ENCODE measurements around the gene MEGF6. TPM values are rescaled to one million over a fixed set of nuclear protein-coding genes. Genes with fewer than 3 reads are reported as not detected.

Gene MEGF6
- total and polyA plus RNA-seq, 9 of the 15 experiments (the other 6 are each of a cell fraction or from before 2014, with no cell fraction given): 0.03 to 1.7 (median 0.24) TPM; not detected in 3

DNA sequence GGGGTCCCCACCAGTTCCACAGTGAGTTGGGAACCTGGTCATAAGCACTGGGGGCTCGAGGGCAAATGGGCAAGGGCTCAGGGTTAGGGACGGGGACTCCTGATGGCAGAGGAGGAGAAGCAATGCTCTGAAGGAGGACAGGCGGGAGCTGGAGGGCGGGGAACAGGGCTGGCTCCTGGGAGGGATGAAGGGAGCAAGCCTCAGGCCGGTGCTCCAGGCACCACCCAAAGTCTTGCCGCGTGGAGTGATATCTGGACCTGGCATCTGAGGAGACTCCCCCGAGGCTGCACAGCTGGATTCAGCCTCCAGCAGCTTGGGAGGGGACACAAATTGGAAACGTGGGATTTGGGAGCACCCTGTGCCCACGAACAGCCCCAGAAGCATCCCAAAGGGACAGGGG, 11.0 kb downstream of the MEGF6 start:
- Histone ChIP-seq H3K9me1 (ENCODE audit: control insufficient read depth, insufficient read depth, low read length) (no peaks in the 10 kb centered on the region), H3K4me2 (ENCODE audit: insufficient read depth, low read length) (no peak overlapping the region), H4K20me1 (replicated peaks; ENCODE audit: control insufficient read depth, insufficient read depth, low read length) (peaks cover 21% of the 10 kb centered on the region), H3K4me3 (no peak overlapping the region), H3K36me3 (ENCODE audit: control insufficient read depth, insufficient read depth, low read length) (no peaks in the 10 kb centered on the region), H3K4me1 (replicated peaks in 1 of 2; ENCODE audit: control insufficient read depth in 2 of 2, insufficient read depth in 2 of 2, low read length in 2 of 2) (peaks cover 6 to 65% of the 10 kb centered on the region in 2 experiments; a peak in 3 of 5 replicates), H2AFZ (ENCODE audit: low read depth, low read length) (no peak overlapping the region), H3K79me2 (ENCODE audit: control insufficient read depth, insufficient read depth, low read length) (no peaks in the 10 kb centered on the region), H3K9ac (ENCODE audit: insufficient read depth in 1 of 2, low read depth in 2 of 2, low read length in 2 of 2) (no peak overlapping the region), H3K9me3 (replicated peaks; ENCODE audit: control insufficient read depth, insufficient read depth, low read depth, low read length) (no peaks in the 10 kb centered on the region), H3K27me3 (ENCODE audit: control insufficient read depth in 2 of 2, insufficient read depth in 2 of 2, low read length in 2 of 2) (peaks cover 14 to 69% of the 10 kb centered on the region in 2 experiments; a peak in 4 of 5 replicates), H3K27ac (ENCODE audit: extremely low read depth, low read depth, low read length) (no peak overlapping the region)
- intact Hi-C loops (cut with micrococcal nuclease): no loop called here
- in situ Hi-C loops (cut with MboI): no loop called here
- TF ChIP-seq ZNF212 (CRISPR knock-in tag; IDR thresholded peaks at IDR 0.05) (no peak), ZNF263 (CRISPR knock-in tag; IDR thresholded peaks at IDR 0.05; ENCODE audit: borderline replicate concordance) (peak; percentile 88), PTBP1 (IDR thresholded peaks at IDR 0.05; ENCODE audit: low read depth, low read length) (no peak)
- TF ChIP-seq, protein P1, sequence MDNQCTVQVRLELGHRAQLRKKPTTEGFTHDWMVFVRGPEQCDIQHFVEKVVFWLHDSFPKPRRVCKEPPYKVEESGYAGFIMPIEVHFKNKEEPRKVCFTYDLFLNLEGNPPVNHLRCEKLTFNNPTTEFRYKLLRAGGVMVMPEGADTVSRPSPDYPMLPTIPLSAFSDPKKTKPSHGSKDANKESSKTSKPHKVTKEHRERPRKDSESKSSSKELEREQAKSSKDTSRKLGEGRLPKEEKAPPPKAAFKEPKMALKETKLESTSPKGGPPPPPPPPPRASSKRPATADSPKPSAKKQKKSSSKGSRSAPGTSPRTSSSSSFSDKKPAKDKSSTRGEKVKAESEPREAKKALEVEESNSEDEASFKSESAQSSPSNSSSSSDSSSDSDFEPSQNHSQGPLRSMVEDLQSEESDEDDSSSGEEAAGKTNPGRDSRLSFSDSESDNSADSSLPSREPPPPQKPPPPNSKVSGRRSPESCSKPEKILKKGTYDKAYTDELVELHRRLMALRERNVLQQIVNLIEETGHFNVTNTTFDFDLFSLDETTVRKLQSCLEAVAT (IDR thresholded peaks at IDR 0.05): no peak
- ChIA-PET CTCF (ENCODE audit: low intra/inter-chr PET ratio) (no interaction called here), POLR2A (interaction anchor here (0.7 to 1.1 kb wide), 2 partner anchors 17 to 19 kb away, joined by 3 read pairs; no protein-coding TSS in a partner anchor)
- ATAC-seq (no peak), FAIRE-seq (no peak), DNase-seq (ENCODE audit: extremely low read depth in 1 of 4, low spot score in 3 of 4) (no peak)
- BruUV-seq (replicated peaks): no TSS peak
- 4% methylated on average over 10 of the region's 10 CpGs for WGBS (ENCODE audit: insufficient coverage, low coverage, missing lambda C conversion rate)

DNA sequence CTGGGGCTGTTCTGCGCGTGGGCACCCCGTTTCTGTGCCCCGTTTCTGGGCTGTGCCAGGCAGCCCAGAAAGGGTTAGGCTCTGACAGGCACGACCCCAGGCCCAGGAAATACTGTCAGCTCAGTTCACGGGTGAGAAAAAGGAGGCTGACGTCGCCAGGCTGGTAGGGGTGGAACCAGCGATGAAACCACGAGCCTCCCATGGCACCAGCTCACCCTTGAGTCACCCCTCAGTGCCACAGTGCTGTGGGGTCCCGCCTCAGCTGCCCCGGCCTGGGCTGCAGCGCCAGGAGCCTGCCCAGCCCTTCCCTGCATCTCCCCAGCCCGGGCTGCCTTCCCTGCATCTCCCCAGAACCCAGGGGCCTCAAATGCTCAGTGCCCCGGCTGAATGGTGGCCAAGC, 11.5 kb downstream of the MEGF6 start:
- intact Hi-C loops (cut with micrococcal nuclease): no loop called here
- no peak overlapping the region for H3K4me3 ChIP-seq
- no peak overlapping the region for H3K27ac ChIP-seq (ENCODE audit: extremely low read depth, low read depth, low read length)
- 0 out of 4 replicates have a peak overlapping the region, but pooled peaks of 1 of the 2 experiments have one; percentile 26 for H3K9ac ChIP-seq (ENCODE audit: insufficient read depth in 1 of 2, low read depth in 2 of 2, low read length in 2 of 2)
- POLR2A ChIA-PET: interaction anchor here (0.6 to 1.5 kb wide), 3 partner anchors 8 to 83 kb away, joined by 3 read pairs; no protein-coding TSS in a partner anchor
- H3K4me2 ChIP-seq (ENCODE audit: insufficient read depth, low read length): no peak overlapping the region
- DNase-seq (ENCODE audit: extremely low read depth in 1 of 4, low spot score in 3 of 4): no peak
- 5% methylated on average over 14 of the region's 15 CpGs for WGBS (ENCODE audit: insufficient coverage, low coverage, missing lambda C conversion rate)
- ATAC-seq: no peak
- CTCF ChIA-PET (ENCODE audit: low intra/inter-chr PET ratio): no interaction called here
- peaks cover 21% of the 10 kb centered on the region for H4K20me1 ChIP-seq (replicated peaks; ENCODE audit: control insufficient read depth, insufficient read depth, low read length)
- H3K36me3 ChIP-seq (ENCODE audit: control insufficient read depth, insufficient read depth, low read length): no peaks in the 10 kb centered on the region
- BruUV-seq (replicated peaks): no TSS peak
- no peak for TF ChIP-seq NFIC (IDR thresholded peaks at IDR 0.05)
- TF ChIP-seq TGIF2 (CRISPR knock-in tag; IDR thresholded peaks at IDR 0.05): no peak
- TF ChIP-seq, protein P2, sequence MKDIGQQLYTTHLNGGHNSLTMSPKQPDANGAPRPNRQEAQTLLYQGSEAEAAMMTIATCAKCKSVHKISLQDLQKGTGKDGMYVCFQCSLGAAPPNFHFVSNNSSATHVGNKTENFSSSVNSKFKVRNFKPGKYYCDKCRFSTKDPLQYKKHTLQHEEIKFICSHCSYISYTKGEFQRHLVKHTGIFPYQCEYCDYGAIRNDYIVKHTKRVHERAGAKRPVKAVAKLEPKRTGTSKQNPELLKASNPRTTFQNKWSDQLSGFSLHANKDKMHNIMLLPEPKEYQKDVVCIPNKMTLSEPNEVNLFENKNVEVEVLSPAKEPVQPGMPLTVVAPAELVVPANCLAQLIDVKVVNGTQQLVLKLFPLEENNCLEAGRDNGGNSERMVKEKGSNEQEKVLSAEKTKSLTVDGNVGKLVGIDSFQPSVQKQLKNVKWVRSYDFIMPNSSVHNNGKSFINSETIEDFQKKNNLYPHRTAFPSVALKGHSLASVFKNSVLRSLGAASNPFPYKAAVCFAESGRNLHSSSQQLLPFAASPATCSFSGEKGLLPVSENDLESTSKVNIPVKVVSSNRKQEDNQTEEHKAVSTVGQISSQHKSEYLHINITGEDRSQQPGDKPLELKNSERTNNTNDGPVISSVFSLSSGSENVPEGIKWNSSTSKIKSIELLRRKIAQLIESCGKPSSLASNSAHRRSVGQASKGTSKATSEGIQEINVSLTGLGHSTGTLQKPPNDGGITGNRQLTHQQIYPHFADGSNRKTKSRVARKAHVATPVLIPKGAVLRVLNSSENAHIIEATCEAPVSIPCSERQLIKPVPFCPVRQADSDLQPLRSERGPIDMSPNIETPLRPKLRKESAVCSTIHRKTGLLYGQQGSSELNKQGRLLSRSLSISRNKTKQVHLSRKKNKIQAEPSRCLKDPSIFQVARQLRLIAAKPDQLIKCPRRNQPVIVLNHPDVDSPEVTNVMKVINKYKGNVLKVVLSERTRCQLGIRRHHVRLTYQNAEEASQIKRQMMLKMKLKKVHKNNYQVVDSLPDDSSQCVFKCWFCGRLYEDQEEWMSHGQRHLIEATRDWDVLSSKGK (CRISPR knock-in tag; IDR thresholded peaks at IDR 0.05): no peak
- TF ChIP-seq POLR2G (IDR thresholded peaks at IDR 0.05; ENCODE audit: low read depth, low read length): 0 out of 2 replicates have a peak, but pooled peaks have one; percentile 22
- H3K9me1 ChIP-seq (ENCODE audit: control insufficient read depth, insufficient read depth, low read length): no peaks in the 10 kb centered on the region
- FAIRE-seq: no peak
- peaks cover 6 to 67% of the 10 kb centered on the region in 2 experiments; a peak in 3 of 5 replicates for H3K4me1 ChIP-seq (replicated peaks in 1 of 2; ENCODE audit: control insufficient read depth in 2 of 2, insufficient read depth in 2 of 2, low read length in 2 of 2)
- H3K9me3 ChIP-seq (replicated peaks; ENCODE audit: control insufficient read depth, insufficient read depth, low read depth, low read length): no peaks in the 10 kb centered on the region
- no peak overlapping the region for H2AFZ ChIP-seq (ENCODE audit: low read depth, low read length)
- in situ Hi-C loops (cut with MboI): no loop called here
- H3K79me2 ChIP-seq (ENCODE audit: control insufficient read depth, insufficient read depth, low read length): no peaks in the 10 kb centered on the region
- peaks cover 19 to 74% of the 10 kb centered on the region in 2 experiments; a peak in 4 of 5 replicates for H3K27me3 ChIP-seq (ENCODE audit: control insufficient read depth in 2 of 2, insufficient read depth in 2 of 2, low read length in 2 of 2)

All from K562 (cell line).